Vagina (tissue), 2 donors: ENCODE measurements around the gene ZNF320.

Source experiments
- CTCF ChIP-seq, 3 experiments: fragments of 450-650 bp in 2 of 3; fragments of 200-600 bp in 1 of 3; sonication (generic) in 1 of 3; IDR thresholded peaks; one replicate each; pipeline ENCODE4 v1.5.1; 2017 to 2019; ENCODE audit warnings: antibody characterized with exemption in 3 of 3, mild to moderate bottlenecking in 2 of 3, moderate library complexity in 2 of 3
- POLR2A ChIP-seq, 2 donors: fragments of 450-650 bp; IDR thresholded peaks; one replicate each; pipeline ENCODE4 v1.6.1; 2017; ENCODE audit warnings: antibody characterized with exemption in 2 of 2, mild to moderate bottlenecking in 2 of 2, moderate library complexity in 2 of 2

GRCh38 chr19:52910648-52911047 lies 13.2 kb upstream of the ZNF320 start:
- TF ChIP-seq CTCF (IDR thresholded peaks at IDR 0.05) (no peak), POLR2A (IDR thresholded peaks at IDR 0.05) (no peak)
